Measurements from ENCODE around the gene ZNF536.

ZNF536 gene

GRCh38 chr19:30577551-30578105 lies 205.4 kb downstream of the ZNF536 start:
- TF ChIP-seq CTCF (IDR thresholded peaks at IDR 0.05) = no peak
- Histone ChIP-seq H3K9me3 (no peaks in the 10 kb centered on the region), H3K27me3 (peaks cover 0 to 3% of the 10 kb centered on the region in 2 donors), H3K27ac (no peak overlapping the region), H3K4me3 (no peak overlapping the region), H3K36me3 (no peaks in the 10 kb centered on the region), H3K4me1 (no peaks in the 10 kb centered on the region)
- intact Hi-C loops (cut with DNase I; ENCODE audit: low total_unique reads) = no loop called here
- no peak for DNase-seq

GRCh38 chr19:30579419-30579818 lies 207.2 kb downstream of the ZNF536 start:
- Histone ChIP-seq H3K27ac (no peak overlapping the region), H3K9me3 (no peaks in the 10 kb centered on the region), H3K36me3 (no peaks in the 10 kb centered on the region), H3K4me1 (no peaks in the 10 kb centered on the region), H3K4me3 (no peak overlapping the region), H3K27me3 (peaks cover 0 to 3% of the 10 kb centered on the region in 2 donors)
- intact Hi-C loops (cut with DNase I; ENCODE audit: low total_unique reads) = no loop called here
- no peak for TF ChIP-seq CTCF (IDR thresholded peaks at IDR 0.05)
- no peak for DNase-seq

GRCh38 chr19:30580673-30581072 lies 208.5 kb downstream of the ZNF536 start:
- no peaks in the 10 kb centered on the region for H3K36me3 ChIP-seq
- TF ChIP-seq CTCF (IDR thresholded peaks at IDR 0.05) = no peak
- H3K4me3 ChIP-seq = no peak overlapping the region
- no peak for DNase-seq
- H3K9me3 ChIP-seq = no peaks in the 10 kb centered on the region
- no peak overlapping the region for H3K27ac ChIP-seq
- H3K4me1 ChIP-seq = no peaks in the 10 kb centered on the region
- H3K27me3 ChIP-seq = peaks cover 0 to 3% of the 10 kb centered on the region in 2 donors
- intact Hi-C loops (cut with DNase I; ENCODE audit: low total_unique reads) = no loop called here

- no peak for DNase-seq
- H3K4me3 ChIP-seq = no peak overlapping the region
Observed at GRCh38 chr19:30584090-30584489, 211.9 kb downstream of the ZNF536 start.

GRCh38 chr19:30587869-30588268 lies 215.7 kb downstream of the ZNF536 start:
- intact Hi-C loops (cut with DNase I; ENCODE audit: low total_unique reads) = no loop called here
- Histone ChIP-seq H3K9me3 (no peaks in the 10 kb centered on the region), H3K4me3 (no peak overlapping the region), H3K36me3 (no peaks in the 10 kb centered on the region), H3K4me1 (no peaks in the 10 kb centered on the region), H3K27ac (no peak overlapping the region), H3K27me3 (no peaks in the 10 kb centered on the region)
- TF ChIP-seq CTCF (IDR thresholded peaks at IDR 0.05) = no peak
- peak in 1 of 2 donors; percentile 40 for DNase-seq

More at GRCh38 chr19:30584090-30584489, 211.9 kb downstream of the ZNF536 start:
- Histone ChIP-seq H3K27ac (no peak overlapping the region), H3K4me1 (no peaks in the 10 kb centered on the region), H3K27me3 (peaks cover 0 to 3% of the 10 kb centered on the region in 2 donors), H3K9me3 (no peaks in the 10 kb centered on the region), H3K36me3 (no peaks in the 10 kb centered on the region)
- intact Hi-C loops (cut with DNase I; ENCODE audit: low total_unique reads) = no loop called here
- TF ChIP-seq CTCF (IDR thresholded peaks at IDR 0.05) = no peak

Data from tibial artery (tissue), 4 donors.